Left ventricle myocardium superior (tissue), 1 donor: Measurements from ENCODE around the gene SLC9A5. TPM values are rescaled to one million over a fixed set of nuclear protein-coding genes. Genes with fewer than 3 reads are reported as not detected.

Experiments used
- ATAC-seq: fragments of 200-7000 bp; cut with Tn5 transposase; one replicate; pipeline ENCODE4 v1.9.1; 2020; ENCODE audit warnings: mild to moderate bottlenecking, moderate library complexity
- DNase-seq: peaks from one replicate; pipeline ENCODE4 v3.0.0-alpha.2; 2020
- intact Hi-C: fragments of 100-400 bp; cut with micrococcal nuclease; formaldehyde crosslinking; loops from one replicate; pipeline ENCODE4 v1.11.0; 2022
- total RNA-seq: library from RNA; stranded (reverse); fragmentation: NEBNext Ultra II Directional; extraction: Animal tissue kit (Norgen Biotek cat#: 25700); gene quantifications from one replicate; pipeline ENCODE4 v1.2.1, GENCODE V29; 2021
- donor health status: DM: no; HTN: yes; CAD: no; lungs with severe emphysema.

The SLC9A5 gene
- total RNA-seq, 1 donor from 2014 or later = 1.2 TPM

DNA sequence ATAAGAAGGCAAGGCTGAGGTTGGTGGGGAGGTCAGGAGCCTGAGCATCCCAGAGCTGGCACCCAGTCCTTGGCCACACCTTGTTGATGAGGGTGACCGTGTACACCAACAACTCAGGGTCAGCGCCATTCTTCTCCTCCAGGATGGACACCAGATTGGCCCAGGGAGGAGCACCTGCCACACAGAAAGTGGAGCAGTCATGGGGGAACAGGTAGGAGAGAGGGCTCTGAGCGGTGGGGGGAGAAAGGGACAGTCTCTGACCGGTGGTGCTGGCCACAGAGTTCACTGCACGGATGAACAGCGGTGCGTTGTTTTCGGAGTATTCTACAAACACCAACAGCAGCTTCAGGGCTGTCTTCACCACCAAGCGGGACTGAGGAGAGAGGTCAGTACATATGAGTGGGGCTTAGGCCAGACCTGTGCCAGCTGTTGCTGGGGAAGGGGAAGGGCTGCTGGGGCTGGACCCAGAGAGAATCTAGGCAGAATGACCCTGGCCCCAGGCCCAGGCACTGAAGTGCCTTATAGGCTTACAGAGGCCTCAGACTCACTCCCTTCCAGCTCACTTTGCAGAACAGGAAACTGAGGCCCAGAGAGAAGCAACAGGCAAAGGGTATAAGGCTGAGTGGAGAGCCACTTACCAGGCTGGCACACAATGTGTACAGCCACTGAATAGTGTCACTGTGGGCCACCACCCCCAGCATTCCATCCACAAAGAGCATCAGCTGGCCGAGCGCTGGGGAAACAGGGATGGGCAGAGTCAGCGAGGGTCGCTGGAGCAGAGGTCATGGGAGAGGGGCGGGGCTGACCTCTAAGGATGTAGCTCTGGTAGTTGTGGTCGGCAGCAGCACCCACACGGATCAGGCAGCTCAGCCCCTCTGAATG lies 11.1 kb upstream of the SLC9A5 start:
- ATAC-seq (no peak), DNase-seq (peak; percentile 17)
- intact Hi-C loops = no loop called here

DNA sequence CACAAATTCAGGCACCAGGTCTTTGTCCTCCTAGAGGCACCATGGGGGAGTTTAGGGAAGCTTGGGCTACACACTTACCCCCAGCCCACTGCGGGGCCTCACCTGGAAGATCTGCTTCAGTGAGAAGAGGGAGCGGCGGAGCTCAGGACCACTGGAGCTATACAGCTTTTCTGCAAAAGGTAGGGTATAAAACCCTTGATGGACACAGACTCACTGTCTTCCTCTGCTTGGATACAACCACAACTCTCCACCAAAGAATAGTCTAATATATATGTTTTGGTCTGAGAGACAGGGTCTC lies 10.6 kb upstream of the SLC9A5 start:
- ATAC-seq = no peak
- no peak for DNase-seq
- intact Hi-C loops = no loop called here

DNA sequence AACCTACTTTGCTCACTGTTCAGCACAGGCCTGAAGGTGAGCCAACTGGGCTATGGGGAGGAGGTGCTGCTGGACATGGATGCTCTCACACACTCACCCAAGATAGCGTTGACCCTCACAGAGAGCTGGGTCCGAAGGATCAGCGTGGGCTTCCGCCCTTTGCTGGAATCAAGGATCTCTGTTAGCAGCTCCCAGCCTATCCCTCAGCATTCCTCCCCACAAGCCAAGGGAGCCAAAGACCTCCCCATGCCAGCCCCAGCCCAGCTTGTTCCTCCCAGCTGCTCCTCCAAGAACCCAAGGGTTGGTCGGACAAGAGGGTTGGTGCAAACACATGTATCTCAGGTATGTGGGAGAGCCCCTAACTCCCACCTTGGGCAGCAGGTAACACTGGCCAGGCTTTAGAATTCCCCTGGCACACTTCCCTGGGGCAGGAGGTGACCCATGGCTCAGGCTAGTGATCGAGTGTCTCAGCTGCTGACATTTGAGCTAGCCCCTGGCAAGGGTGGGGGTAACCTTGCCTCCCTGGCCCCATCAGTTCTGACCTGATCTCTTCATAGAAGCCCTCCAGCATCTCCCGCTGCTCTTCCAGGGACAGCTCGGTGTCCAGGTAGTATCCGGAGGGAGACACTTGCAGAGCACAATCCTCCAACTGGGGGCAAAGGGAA lies 9.8 kb upstream of the SLC9A5 start:
- intact Hi-C loops = no loop called here
- no peak for ATAC-seq
- DNase-seq = peak; percentile 22

DNA sequence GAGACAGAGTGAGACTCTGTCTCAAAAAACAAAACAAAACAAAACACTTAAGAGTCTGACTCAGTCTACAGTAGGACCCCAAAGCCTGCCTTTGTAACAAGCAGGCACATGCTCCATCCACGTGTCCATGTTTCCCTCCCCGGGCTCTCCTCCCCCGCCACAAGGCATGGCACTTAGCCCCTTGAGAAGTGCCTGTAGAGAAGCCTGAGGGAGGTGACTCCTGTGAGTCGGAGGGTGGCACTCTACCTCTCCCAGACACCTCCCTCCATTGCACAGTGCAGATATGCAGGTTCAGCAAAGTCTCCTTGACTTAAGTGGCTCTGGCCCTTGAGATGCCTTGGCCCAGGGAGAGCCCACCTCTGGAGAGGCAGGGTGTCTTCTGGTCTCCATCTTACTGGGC lies 8.3 kb upstream of the SLC9A5 start:
- DNase-seq = peak; percentile 18
- intact Hi-C loops = no loop called here
- no peak for ATAC-seq

DNA sequence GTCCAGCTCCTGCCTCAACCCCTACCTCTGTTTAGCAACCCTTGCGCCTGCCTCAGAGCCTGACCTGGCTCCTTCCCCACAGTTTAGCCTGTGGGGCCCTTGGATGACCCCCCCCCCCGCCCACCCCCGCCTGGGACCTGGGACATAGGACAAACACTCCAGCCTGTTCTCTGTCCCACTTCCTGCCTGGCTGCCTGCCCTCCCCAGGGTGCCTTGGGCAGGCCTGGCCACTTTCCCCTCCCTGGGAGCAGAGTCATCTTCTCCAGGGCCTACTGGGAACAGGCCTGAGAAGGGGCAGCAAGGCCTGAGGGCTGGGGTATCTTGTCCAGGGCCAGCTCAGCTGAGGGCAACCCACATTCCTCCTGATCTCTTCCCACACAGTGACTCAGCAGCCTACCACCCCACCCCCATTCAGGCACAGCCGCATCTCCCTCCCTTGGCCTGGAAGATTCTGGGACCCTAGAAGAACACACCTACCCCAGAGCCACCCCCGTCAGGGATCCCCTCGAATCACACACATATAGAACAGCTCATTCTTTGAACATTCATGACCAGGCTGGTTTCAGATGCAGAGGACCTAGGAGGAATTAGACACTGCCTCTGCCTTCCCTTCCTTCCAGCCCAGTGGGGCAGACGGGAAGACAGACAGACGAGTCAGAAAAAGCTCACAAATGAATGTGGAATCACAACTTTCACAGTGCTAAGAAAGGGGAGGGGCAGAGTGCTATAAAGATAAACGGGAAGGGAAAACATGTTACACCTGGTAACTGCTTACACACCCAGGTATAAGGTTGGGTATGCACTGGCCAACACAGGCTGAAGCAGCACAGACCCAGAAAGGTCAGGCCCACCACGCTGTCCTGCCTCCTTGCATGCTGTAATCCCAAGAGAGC lies 7.5 kb upstream of the SLC9A5 start:
- ATAC-seq (peak; percentile 47), DNase-seq (peak; percentile 84)
- intact Hi-C loops = no loop called here

DNA sequence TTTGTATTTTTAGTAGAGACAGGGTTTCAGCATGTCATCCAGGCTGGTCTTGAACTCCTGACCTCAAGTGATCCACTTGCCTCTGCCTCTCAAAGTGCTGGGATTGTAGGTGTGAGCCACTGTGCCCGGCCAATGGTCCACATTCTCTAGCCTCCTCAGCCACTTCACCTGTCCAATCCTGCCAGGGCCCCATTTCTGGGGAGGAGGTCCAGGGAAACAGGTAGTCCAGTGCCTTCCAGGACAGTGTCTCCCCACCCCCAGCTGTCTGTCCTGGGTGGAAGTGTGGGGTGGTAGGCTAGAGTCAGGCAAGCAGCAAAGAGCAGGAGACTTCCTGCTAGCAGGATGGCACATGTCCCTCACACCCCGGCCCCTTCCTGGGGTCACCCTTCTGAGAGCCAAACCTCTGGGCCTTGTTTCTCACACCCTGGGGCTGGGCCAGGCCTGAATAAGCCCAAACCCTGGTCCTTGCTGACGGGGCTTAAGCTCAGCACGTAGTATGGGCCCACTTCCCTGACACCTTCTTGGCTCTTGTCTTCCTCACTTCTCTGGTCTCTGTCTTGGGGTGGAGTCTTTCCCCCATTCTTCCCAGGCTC lies 6.5 kb upstream of the SLC9A5 start:
- DNase-seq = peak; percentile 35
- intact Hi-C loops = no loop called here
- ATAC-seq = no peak

DNA sequence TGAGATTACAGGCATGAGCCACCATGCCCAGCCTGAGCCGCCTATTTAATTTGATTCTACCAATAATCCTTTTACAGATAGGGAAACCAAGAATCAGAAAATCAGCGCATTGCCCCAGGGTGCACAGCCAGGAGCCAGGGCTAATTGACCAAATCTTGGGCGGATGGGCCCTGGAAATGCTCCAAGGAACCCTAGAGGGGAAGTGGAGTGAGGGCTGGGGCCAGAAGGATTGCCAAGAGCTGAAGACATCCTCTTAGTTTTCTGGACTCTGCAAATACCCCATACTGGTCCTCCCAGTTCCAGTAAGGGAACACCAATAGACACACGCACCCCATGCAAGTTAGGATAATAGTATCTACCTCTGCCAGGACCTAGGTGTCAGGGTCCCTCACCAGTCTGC lies 5.3 kb upstream of the SLC9A5 start:
- intact Hi-C loops = no loop called here
- ATAC-seq (no peak), DNase-seq (peak; percentile 55)

DNA sequence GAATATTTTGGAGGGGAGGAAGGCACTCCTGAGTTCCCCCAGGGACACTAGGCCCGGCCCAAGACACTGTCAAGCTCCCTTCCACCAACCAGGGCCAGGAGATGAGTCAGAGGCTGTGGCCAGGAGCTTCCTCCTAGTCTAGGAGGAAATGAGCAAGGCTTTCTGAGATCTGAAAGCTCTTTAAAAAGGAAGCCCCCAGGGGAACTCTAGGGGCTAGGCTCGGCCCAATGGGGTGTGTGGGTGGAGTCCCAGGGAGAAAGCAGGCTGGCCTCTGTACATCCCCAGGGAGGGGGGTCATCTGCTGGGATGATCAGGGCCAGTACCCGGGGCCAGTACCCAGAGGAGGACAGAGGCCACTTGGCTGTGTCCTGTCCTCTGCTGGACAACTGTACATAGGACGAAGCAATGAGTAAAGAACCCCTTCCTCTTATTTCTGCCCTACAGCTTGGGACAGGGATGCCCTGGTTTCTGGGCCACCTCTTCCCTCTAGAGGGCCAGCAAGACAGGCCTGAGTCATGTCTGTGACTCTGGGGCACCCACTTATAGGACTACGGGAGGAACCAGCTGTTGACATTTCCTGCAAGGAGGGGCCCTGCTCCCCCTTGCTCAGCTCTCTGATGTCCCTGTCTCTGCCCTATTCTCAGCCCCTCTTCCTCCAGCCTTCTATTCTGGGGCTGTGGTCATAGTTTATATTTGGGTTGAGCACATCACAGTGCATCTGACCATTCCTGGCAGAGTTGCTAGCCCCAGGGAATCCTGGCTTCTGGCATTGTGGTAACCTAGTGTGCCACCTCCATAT lies 4.2 kb upstream of the SLC9A5 start:
- peak; percentile 51 for ATAC-seq
- intact Hi-C loops = no loop called here
- DNase-seq = peak; percentile 78

DNA sequence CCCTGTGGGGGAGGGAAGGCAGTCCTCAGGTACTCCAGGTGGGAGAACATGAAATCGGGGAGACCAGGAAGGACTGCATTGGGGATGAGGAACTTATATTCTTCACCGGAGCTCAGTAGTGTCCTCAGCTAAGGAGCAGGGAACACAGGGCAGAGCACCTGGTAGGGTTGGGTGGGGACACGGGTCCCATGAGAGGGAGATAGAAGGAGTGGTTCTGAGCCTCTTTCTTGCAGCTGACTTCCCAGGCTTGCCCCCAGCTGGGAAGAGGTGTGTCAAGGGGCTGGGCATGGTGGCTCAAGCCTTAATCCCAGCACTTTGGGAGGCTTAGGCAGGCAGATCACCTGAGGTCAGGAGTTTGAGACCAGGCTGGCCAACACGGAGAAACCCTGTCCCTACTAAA lies 3.6 kb upstream of the SLC9A5 start:
- DNase-seq (no peak), ATAC-seq (no peak)
- intact Hi-C loops = no loop called here

DNA sequence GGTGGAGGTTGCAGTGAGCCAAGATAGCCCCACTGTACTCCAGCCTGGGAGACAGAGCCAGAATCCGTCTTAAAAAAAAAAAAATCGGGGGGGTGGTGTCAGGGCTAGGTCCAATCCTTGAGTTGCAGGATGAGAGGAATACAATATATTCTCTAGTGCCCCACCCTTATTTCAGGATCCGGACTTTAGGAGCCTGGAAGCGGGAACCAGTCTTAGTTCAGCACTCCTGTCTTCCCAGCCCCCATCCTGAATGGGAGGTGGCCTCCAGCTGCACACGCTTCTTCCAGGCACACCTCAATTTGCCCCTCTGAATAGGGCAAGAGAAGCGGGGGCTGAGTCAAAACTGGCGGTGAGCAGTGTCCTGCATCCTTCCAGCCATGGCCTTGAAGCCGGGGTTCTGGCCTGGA lies 3.1 kb upstream of the SLC9A5 start:
- intact Hi-C loops = no loop called here
- ATAC-seq = no peak

DNA sequence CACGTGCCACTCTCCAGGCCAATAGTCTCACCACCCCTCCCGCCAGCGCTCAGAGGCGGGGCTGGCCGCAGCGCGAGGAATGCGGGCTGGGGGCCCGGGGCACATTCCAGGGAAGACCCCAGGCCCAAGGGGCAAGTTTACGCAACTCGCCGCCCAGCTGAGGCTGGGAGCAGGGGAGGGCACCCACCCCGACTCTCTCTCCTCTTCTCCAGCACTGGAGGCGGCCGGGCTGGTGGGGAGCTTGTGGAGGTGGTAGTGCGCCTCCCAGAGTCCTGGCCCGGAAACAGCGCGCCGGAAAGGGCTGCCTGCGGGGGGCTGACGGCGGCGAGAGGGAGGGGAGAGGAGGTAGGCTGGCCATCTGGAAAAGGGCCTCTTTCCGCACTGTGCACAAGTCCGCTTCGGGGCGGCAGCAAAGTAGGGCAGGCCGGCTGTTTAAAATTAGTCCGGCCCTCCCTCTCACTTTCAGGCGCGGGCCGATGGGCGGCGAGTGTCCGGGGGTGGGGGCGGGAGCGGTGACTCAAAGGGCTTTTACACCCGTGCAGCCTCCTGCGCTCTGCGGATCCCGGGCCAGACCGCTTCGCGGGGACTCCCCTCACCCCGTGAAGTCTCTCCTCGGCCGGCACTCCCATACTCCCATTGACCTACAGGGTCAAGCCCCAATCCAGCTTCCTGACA lies 2.6 kb upstream of the SLC9A5 start:
- ATAC-seq = peak; percentile 51
- DNase-seq = peak; percentile 87
- intact Hi-C loops = no loop called here

More for the DNA sequence above, 3.1 kb upstream of the SLC9A5 start:
- no peak for DNase-seq

DNA sequence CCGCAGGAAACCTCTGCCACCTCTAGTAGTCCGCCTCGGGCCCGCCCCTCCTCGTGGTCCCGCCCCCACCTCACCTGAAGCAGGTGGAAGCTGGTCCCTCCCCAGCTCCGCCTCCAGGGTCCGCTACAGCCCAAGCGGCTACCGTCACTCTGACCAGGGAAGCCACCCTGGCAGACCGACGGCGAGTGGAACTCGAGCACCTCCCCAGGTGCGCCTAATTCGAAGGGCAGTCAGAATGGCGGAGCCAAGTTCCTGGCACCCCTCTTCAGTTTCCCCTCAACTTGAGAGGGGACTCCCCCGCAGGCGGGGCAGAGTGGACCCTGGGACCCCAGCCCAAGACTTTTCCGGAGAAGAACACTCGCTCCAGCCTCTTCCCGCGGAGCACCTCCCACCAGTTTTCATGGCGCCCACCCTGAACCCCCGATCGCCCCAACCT lies 2.0 kb upstream of the SLC9A5 start:
- ATAC-seq (peak; percentile 14), DNase-seq (no peak)
- intact Hi-C loops = no loop called here

DNA sequence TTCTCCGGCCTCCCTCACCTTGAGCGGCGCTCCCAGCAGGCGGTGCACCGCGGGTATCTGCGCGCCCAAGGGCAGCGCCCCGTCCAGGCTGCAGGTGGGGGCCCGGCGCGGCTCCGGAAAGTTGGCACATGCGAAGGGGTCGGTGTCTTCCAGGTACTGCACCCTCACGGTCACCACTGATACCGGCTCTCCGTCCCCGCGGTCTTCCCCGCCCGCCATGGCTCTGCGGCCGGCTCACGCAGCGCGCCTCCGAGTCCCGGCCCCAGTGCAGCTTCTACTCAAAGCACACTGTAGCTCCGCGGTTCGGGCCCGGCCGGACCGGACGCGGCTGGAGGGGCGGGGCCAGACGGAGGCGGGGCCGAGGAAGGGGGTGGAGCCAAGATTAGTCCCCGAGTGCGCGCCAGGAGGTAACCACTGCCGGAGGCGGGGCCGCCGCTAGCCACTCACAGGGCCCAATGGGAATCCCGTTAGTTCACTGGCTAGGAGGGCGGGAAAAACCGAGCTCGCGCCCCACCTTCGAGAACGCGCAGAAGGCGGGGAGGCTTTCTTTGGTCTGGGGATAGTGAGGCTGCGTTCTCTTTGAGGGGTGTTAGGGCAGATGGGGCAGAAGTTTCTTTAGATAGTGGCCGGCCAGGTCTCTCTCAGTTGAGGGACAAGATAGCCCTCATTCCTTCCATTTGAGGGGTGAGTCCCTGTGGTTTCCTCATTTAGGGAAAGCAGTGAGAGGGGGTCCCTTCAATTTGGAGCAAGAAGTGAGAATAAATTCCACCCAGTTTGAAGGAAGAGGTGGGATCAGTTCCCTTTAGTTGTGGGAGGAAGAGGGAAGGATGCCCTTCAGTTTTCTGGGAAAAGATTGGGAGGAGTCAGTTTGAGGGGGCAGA lies 1.3 kb upstream of the SLC9A5 start, which contains the start of gene FHOD1:
Gene FHOD1 (minus strand): TSS at position 290 of the 881 bp plus-strand sequence. CDS start 71 bp downstream, at position 219.
- intact Hi-C loops = no loop called here
- peak; percentile 80 for ATAC-seq
- DNase-seq = peak; percentile 99

DNA sequence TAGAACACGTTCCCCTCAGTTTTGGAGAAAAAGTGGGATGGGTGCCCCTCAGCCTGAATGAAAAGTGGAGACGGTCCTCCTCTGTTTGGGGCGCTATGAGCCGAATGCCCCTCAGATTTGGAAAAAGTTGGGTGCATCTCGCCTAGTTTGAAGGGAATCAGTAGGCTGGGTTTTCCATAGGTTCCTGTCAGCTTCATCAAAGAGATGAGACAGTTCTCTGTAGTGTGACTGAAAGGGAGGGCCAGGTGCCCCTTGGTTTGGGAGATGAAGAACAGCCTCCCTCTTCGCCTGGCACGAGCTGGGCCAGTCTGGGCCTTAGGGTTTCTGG lies 742 bp upstream of the SLC9A5 start:
- ATAC-seq = no peak
- intact Hi-C loops = no loop called here
- DNase-seq = no peak

DNA sequence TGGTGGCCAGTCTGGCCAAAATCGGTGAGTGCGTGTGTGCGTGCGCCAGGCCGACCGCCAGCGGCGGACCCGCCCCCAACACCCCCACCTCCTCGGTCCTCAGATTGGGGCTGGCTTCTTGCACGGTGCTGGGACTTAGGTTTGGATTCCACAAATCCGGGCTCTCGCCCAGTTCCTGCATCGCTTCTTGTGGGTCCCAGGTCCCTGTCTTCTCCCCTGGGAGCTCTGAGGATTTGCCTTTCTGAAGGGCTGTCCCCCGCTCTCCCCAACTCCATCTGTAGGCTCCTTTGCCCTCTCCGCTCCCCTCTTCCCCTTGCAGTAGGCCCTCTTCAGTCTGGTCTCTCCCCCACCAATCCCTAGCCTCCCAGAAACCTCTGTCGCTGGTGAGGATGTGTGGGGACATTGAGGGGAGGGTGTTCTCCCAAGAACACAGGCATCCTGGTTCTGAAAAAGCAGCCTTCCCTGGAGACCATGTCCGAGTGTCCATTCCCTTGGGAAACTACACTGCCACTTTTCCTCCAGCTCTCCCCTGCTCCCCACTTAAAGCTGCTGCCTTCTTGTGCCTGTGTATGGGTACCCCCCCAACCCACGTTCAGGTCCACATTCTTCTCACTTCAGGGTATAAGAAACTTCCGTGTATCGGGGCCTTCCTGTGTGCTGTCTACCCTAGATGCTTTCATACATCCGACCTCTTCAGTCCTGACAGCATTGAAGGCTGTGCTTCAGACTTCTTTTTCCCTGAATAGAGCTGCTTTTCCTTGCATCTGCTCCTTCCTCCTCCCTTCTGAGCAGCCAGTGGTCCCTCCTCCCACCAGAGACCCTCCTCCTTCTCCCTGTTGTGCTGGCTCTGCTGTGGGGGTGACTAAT lies 632 bp downstream of the SLC9A5 start:
- DNase-seq (no peak), ATAC-seq (no peak)
- intact Hi-C loops = no loop called here

DNA sequence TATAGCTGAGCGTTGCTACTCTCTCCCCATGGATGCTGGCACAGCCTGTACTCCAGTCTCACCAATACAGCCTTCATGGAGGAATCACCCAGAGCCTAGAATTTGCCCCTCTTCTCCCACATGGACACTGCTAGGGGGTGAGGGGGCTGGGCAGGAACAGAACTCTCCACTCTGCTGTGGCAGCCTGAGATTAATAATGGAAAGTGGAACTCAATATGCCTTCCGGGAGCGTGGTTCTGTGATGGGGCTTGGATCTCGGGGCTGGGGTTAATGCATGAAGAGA lies 1.2 kb downstream of the SLC9A5 start:
- DNase-seq (no peak), ATAC-seq (no peak)
- intact Hi-C loops = no loop called here
